ENCODE results near the gene WDHD1.

GRCh38 chr14:54933006-54933405 is 93.9 kb downstream of the WDHD1 start:
- TF ChIP-seq CTCF (IDR thresholded peaks at IDR 0.05) = no peak
- no peak for TF ChIP-seq ZFX (IDR thresholded peaks at IDR 0.05; ENCODE audit: borderline replicate concordance)
